Measurements from ENCODE around the gene GLI2. TPM values are rescaled to one million over a fixed set of nuclear protein-coding genes. Genes with fewer than 3 reads are reported as not detected.

Gene GLI2
- total and polyA plus RNA-seq, 9 of the 15 experiments (the other 6 are each of a cell fraction or from before 2014, with no cell fraction given) = 0.24 TPM; not detected in 8

DNA sequence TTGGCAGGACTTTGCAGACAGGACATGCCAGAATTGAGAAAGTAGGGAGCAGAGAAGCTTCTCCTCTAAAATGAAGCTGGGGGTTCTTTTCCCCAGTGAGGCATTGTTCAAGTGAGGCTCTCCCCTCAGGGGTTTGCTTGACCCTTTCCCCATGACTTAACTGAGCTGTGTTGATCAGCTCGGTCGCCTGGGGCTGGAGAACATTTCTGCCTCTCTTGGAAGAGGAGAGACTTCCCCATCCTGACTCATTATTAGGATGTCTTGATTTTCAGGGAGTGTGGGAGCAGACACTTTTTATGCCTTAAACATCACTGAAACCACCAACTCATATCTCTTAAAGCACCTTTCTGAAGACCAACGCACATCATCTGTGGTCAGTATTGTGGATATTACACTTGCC, 27.9 kb upstream of the GLI2 start (continued):
- TF ChIP-seq, protein P1, sequence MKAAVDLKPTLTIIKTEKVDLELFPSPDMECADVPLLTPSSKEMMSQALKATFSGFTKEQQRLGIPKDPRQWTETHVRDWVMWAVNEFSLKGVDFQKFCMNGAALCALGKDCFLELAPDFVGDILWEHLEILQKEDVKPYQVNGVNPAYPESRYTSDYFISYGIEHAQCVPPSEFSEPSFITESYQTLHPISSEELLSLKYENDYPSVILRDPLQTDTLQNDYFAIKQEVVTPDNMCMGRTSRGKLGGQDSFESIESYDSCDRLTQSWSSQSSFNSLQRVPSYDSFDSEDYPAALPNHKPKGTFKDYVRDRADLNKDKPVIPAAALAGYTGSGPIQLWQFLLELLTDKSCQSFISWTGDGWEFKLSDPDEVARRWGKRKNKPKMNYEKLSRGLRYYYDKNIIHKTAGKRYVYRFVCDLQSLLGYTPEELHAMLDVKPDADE (conservative IDR thresholded peaks at IDR 0.05; ENCODE audit: control insufficient read depth, low read depth, low read length) = no peak
- TF ChIP-seq SMC3 (conservative IDR thresholded peaks at IDR 0.05; ENCODE audit: insufficient read depth, low read depth, low read length) = no peak
- no peak for TF ChIP-seq ZNF444 (CRISPR knock-in tag; IDR thresholded peaks at IDR 0.05)
- TF ChIP-seq ZNF778 (CRISPR knock-in tag; IDR thresholded peaks at IDR 0.05) = no peak
- TF ChIP-seq ERF (CRISPR knock-in tag; IDR thresholded peaks at IDR 0.05) = no peak

DNA sequence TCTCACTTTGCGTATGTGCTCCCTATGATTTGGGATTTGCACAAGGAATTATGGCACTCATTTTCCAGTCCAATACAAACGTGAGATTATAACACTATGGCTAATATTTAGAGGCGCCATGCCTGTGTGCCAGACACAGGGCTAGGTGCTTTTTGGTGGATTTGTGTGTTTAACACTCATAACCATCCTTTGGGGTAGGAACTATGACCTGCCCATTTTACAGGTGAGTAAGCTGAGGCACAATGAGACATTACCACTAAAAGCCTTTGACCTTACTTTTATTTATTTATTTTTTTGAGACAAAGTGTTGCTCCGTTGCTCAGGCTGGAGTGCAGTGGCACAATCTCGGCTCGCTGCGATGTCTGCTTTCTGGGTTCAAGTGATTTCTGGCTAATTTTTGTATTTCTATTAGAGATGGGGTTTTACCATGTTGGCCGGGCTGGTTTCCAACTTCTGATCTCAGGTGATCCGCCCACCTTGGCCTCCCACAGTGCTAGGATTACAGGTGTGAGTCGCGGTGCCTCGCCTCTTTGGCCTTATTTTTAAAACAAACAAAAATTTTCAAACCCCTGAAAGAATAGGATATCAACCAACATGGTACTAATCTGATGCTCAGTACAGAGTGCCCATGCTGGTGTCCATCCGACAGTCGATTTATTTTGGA, 26.6 kb upstream of the GLI2 start:
- H3K9me1 ChIP-seq (ENCODE audit: control insufficient read depth, insufficient read depth, low read length) = no peaks in the 10 kb centered on the region
- DNase-seq (ENCODE audit: extremely low read depth in 1 of 4, low spot score in 3 of 4) (no peak), FAIRE-seq (no peak), ATAC-seq (no peak)
- TF ChIP-seq RNF2 (IDR thresholded peaks at IDR 0.05) (no peak), ERF (CRISPR knock-in tag; IDR thresholded peaks at IDR 0.05) (no peak), RBM25 (IDR thresholded peaks at IDR 0.05; ENCODE audit: low read depth, low read length, severe bottlenecking) (peak; percentile 32)
- no peaks in the 10 kb centered on the region; the same call in 1 of the 2 replicates for H4K20me1 ChIP-seq (replicated peaks; ENCODE audit: control insufficient read depth, insufficient read depth, low read length)
- WGBS (ENCODE audit: insufficient coverage, low coverage, missing lambda C conversion rate) = 3% methylated on average over 11 of the region's 14 CpGs
- H3K79me2 ChIP-seq (ENCODE audit: control insufficient read depth, insufficient read depth, low read length) = no peaks in the 10 kb centered on the region
- intact Hi-C loops (cut with micrococcal nuclease) (no loop called here), in situ Hi-C loops (cut with MboI) (no loop called here)
- ChIA-PET POLR2A (interaction anchor here (0.7 kb wide), 1 partner anchor 60 kb away, joined by 3 read pairs; no protein-coding TSS in a partner anchor), CTCF (ENCODE audit: low intra/inter-chr PET ratio) (no interaction called here)
- H3K9ac ChIP-seq (ENCODE audit: insufficient read depth in 1 of 2, low read depth in 2 of 2, low read length in 2 of 2) = no peak overlapping the region
- H2AFZ ChIP-seq (ENCODE audit: low read depth, low read length) = no peak overlapping the region
- no TSS peak for BruUV-seq (replicated peaks)
- H3K36me3 ChIP-seq (ENCODE audit: control insufficient read depth, insufficient read depth, low read length) = no peaks in the 10 kb centered on the region
- H3K4me1 ChIP-seq (replicated peaks in 1 of 2; ENCODE audit: control insufficient read depth in 2 of 2, insufficient read depth in 2 of 2, low read length in 2 of 2) = no peaks in the 10 kb centered on the region; a peak in 1 of 5 replicates
- H3K27me3 ChIP-seq (ENCODE audit: control insufficient read depth in 2 of 2, insufficient read depth in 2 of 2, low read length in 2 of 2) = peaks cover 5 to 46% of the 10 kb centered on the region in 2 experiments; a peak in 3 of 5 replicates
- H3K27ac ChIP-seq (ENCODE audit: extremely low read depth, low read depth, low read length) = no peak overlapping the region
- no peaks in the 10 kb centered on the region for H3K9me3 ChIP-seq (replicated peaks; ENCODE audit: control insufficient read depth, insufficient read depth, low read depth, low read length)
- H3K4me3 ChIP-seq = no peak overlapping the region
- no peak overlapping the region for H3K4me2 ChIP-seq (ENCODE audit: insufficient read depth, low read length)

Measured in K562 (cell line).